BE2C (cell line): Measurements from ENCODE around the gene CACNG7.

Experiments
- DNase-seq: peaks from one replicate; pipeline ENCODE4 v3.0.0-alpha.2; 2020
- H3K27me3 ChIP-seq: fragments of 250-450 bp; sonication (Bioruptor Pico); 2 replicates; pipeline ENCODE4 v1.5.1; 2020; ENCODE audit warnings: mild to moderate bottlenecking
- H3K36me3 ChIP-seq: fragments of 250-450 bp; sonication (Bioruptor Pico); 2 replicates; pipeline ENCODE4 v1.5.1; 2020; ENCODE audit warnings: mild to moderate bottlenecking
- H3K4me1 ChIP-seq: fragments of 250-450 bp; sonication (Bioruptor Pico); 2 replicates; pipeline ENCODE4 v1.5.1; 2020
- H3K4me3 ChIP-seq: 2 replicates; pipeline ENCODE4 v1.5.1; 2011; ENCODE audit warnings: low read depth, low read length
- H3K9me3 ChIP-seq: fragments of 250-450 bp; sonication (Bioruptor Pico); 2 replicates; pipeline ENCODE4 v1.5.1; 2020
- CTCF ChIP-seq: IDR thresholded peaks from 2 replicates; pipeline ENCODE4 v1.5.1; 2012; ENCODE audit warnings: mild to moderate bottlenecking, low read depth, low read length

Gene CACNG7

GRCh38 chr19:53961523-53962356, 52.7 kb downstream of the CACNG7 start:
- Histone ChIP-seq H3K4me3 (no peak overlapping the region), H3K27me3 (peaks cover 33% of the 10 kb centered on the region)
- no peak for DNase-seq

GRCh38 chr19:53962887-53963431, 53.9 kb downstream of the CACNG7 start, which contains the start of gene CACNG8:
CACNG8 (plus strand) TSS chr19:53962937.
- H3K4me1 ChIP-seq: no peaks in the 10 kb centered on the region
- no peak for TF ChIP-seq CTCF
- no peaks in the 10 kb centered on the region for H3K36me3 ChIP-seq
- H3K27me3 ChIP-seq: peaks cover 33% of the 10 kb centered on the region
- no peak within 1 kb of the TSS for H3K4me3 ChIP-seq
- H3K9me3 ChIP-seq: no peaks in the 10 kb centered on the region
- no peak for DNase-seq

More at GRCh38 chr19:53961523-53962356, 52.7 kb downstream of the CACNG7 start:
- Histone ChIP-seq H3K9me3 (no peaks in the 10 kb centered on the region), H3K4me1 (no peaks in the 10 kb centered on the region), H3K36me3 (no peaks in the 10 kb centered on the region)
- TF ChIP-seq CTCF: no peak

- Histone ChIP-seq H3K27me3 (peaks cover 33% of the 10 kb centered on the region), H3K4me1 (no peaks in the 10 kb centered on the region), H3K9me3 (no peaks in the 10 kb centered on the region), H3K4me3 (no peak overlapping the region), H3K36me3 (no peaks in the 10 kb centered on the region)
- DNase-seq: no peak
- TF ChIP-seq CTCF: no peak
Measured at GRCh38 chr19:53965091-53965490, 56.0 kb downstream of the CACNG7 start.

- DNase-seq: no peak
- Histone ChIP-seq H3K9me3 (no peaks in the 10 kb centered on the region), H3K36me3 (no peaks in the 10 kb centered on the region), H3K4me3 (no peak overlapping the region), H3K27me3 (peaks cover 20% of the 10 kb centered on the region), H3K4me1 (no peaks in the 10 kb centered on the region)
- no peak for TF ChIP-seq CTCF
Measured at GRCh38 chr19:53966931-53967330, 57.9 kb downstream of the CACNG7 start.

- Histone ChIP-seq H3K9me3 (no peaks in the 10 kb centered on the region), H3K4me3 (no peak overlapping the region), H3K4me1 (no peaks in the 10 kb centered on the region), H3K27me3 (peaks cover 5% of the 10 kb centered on the region), H3K36me3 (no peaks in the 10 kb centered on the region)
- no peak for TF ChIP-seq CTCF
- DNase-seq: no peak
Measured at GRCh38 chr19:53969366-53969765, 60.3 kb downstream of the CACNG7 start.

- no peak for TF ChIP-seq CTCF
- H3K9me3 ChIP-seq: no peaks in the 10 kb centered on the region
- no peaks in the 10 kb centered on the region for H3K27me3 ChIP-seq
- DNase-seq: no peak
- H3K36me3 ChIP-seq: no peaks in the 10 kb centered on the region
- H3K4me1 ChIP-seq: no peaks in the 10 kb centered on the region
- no peak overlapping the region for H3K4me3 ChIP-seq
Measured at GRCh38 chr19:53971673-53972072, 62.6 kb downstream of the CACNG7 start.
